HG03280 (cell line): Measurements from ENCODE around the gene TAF3.
A peak's percentile ranks its signal among the peaks of the same experiment; 100 is the strongest.

Source experiments
- ATAC-seq: cut with Tn5 transposase; IDR thresholded peaks from one replicate; pipeline ENCODE4 v1.9.1; 2021; ENCODE audit warnings: mild to moderate bottlenecking, moderate library complexity; ENCODE audit not compliant: unreplicated experiment

Gene TAF3

GRCh38 chr10:7932301-7933036 is 114.2 kb downstream of the TAF3 start:
- ATAC-seq: no peak

- ATAC-seq: no peak
These were observed 115.0 kb downstream of the TAF3 start for GRCh38 chr10:7933262-7933661.

GRCh38 chr10:7933757-7934156 is 115.5 kb downstream of the TAF3 start:
- no peak for ATAC-seq

GRCh38 chr10:7937315-7937945 is 119.1 kb downstream of the TAF3 start:
- ATAC-seq: no peak

- ATAC-seq: no peak
These were observed 123.3 kb downstream of the TAF3 start for GRCh38 chr10:7941576-7941975.

GRCh38 chr10:7942316-7942715 is 124.0 kb downstream of the TAF3 start:
- ATAC-seq: no peak

- ATAC-seq: no peak
These were observed 124.6 kb downstream of the TAF3 start for GRCh38 chr10:7942859-7943258.

GRCh38 chr10:7944215-7944480 is 125.8 kb downstream of the TAF3 start:
- no peak for ATAC-seq

GRCh38 chr10:7944537-7944936 is 126.2 kb downstream of the TAF3 start:
- no peak for ATAC-seq

- ATAC-seq: no peak
These were observed 126.7 kb downstream of the TAF3 start for GRCh38 chr10:7945034-7945433.

- ATAC-seq: no peak
These were observed 127.3 kb downstream of the TAF3 start for GRCh38 chr10:7945469-7946187.

GRCh38 chr10:7948371-7949000 is 130.2 kb downstream of the TAF3 start:
- ATAC-seq: no peak

GRCh38 chr10:7950981-7951847 is 132.9 kb downstream of the TAF3 start:
- ATAC-seq: no peak

- ATAC-seq: no peak
These were observed 134.0 kb downstream of the TAF3 start for GRCh38 chr10:7952266-7952665.

GRCh38 chr10:7953447-7953846 is 135.1 kb downstream of the TAF3 start:
- no peak for ATAC-seq

GRCh38 chr10:7955446-7955845 is 137.1 kb downstream of the TAF3 start:
- no peak for ATAC-seq

- ATAC-seq: peak; percentile 80
These were observed 138.2 kb downstream of the TAF3 start for GRCh38 chr10:7956508-7956907.

GRCh38 chr10:7957591-7957990 is 139.3 kb downstream of the TAF3 start:
- no peak for ATAC-seq

- ATAC-seq: no peak
These were observed 140.1 kb downstream of the TAF3 start for GRCh38 chr10:7958442-7958841.

GRCh38 chr10:7960108-7960507 is 141.8 kb downstream of the TAF3 start:
- ATAC-seq: no peak

- no peak for ATAC-seq
These were observed 144.3 kb downstream of the TAF3 start for GRCh38 chr10:7962592-7962991.
